Stimulated activated CD8-positive, alpha-beta memory T cell treated with anti-CD3 and anti-CD28 coated beads, Interleukin-15, amount 100 ng/mL, for 48 hours (primary cell): ENCODE data around the gene EDN3.

Experiments
- DNase-seq, 2 donors: peaks; one replicate each; pipeline ENCODE4 v3.0.0-alpha.2; 2020; ENCODE audit warnings: low read depth in 2 of 2

Gene EDN3

GRCh38 chr20:59363101-59363500 is 62.7 kb downstream of the EDN3 start:
- no peak for DNase-seq

GRCh38 chr20:59364611-59365010 is 64.2 kb downstream of the EDN3 start:
- DNase-seq: no peak

- no peak for DNase-seq
Observed at GRCh38 chr20:59365611-59366285, 65.3 kb downstream of the EDN3 start.

GRCh38 chr20:59371431-59371830 is 71.0 kb downstream of the EDN3 start:
- no peak for DNase-seq

- no peak for DNase-seq
Observed at GRCh38 chr20:59374261-59374660, 73.8 kb downstream of the EDN3 start.

- DNase-seq: no peak
Observed at GRCh38 chr20:59375541-59375940, 75.1 kb downstream of the EDN3 start.
